Glomerular endothelial cell (primary cell): ENCODE data around the gene WNT5B. TPM values are rescaled to one million over a fixed set of nuclear protein-coding genes. Genes with fewer than 3 reads are reported as not detected.

Source experiments
- DNase-seq: peaks from one replicate; pipeline ENCODE4 v3.0.0-alpha.2; 2011; ENCODE audit warnings: low read depth, low spot score; ENCODE audit errors: extremely low read depth
- total RNA-seq: library from RNA; depleted of rRNA; stranded (reverse); fragments of >200 nt; gene quantifications from 2 replicates; pipeline ENCODE4 v1.2.3, GENCODE V29; 2015

WNT5B gene
- 9.4 and 9.6 TPM in 2 replicates for total RNA-seq

GRCh38 chr12:1628666-1629337 is at the start of gene WNT5B:
Gene WNT5B (plus strand): TSS chr12:1629231. CDS start chr12:1631355, 2,124 bp downstream.
- no peak for DNase-seq

- DNase-seq = no peak
Observed at GRCh38 chr12:1579651-1580435, 49.2 kb upstream of the WNT5B start.

GRCh38 chr12:1580526-1580925 is 48.5 kb upstream of the WNT5B start:
- DNase-seq = no peak

- no peak for DNase-seq
Observed at GRCh38 chr12:1581973-1582708, 46.9 kb upstream of the WNT5B start.

GRCh38 chr12:1582709-1583050 is 46.4 kb upstream of the WNT5B start:
- no peak for DNase-seq

GRCh38 chr12:1583421-1584078 is 45.5 kb upstream of the WNT5B start:
- DNase-seq = peak; percentile 73

- DNase-seq = no peak
Observed at GRCh38 chr12:1584326-1584725, 44.7 kb upstream of the WNT5B start.

GRCh38 chr12:1587927-1588574 is 41.0 kb upstream of the WNT5B start:
- no peak for DNase-seq

- no peak for DNase-seq
Observed at GRCh38 chr12:1588575-1588947, 40.5 kb upstream of the WNT5B start.

GRCh38 chr12:1590221-1590979 is 38.6 kb upstream of the WNT5B start:
- no peak for DNase-seq

- DNase-seq = no peak
Observed at GRCh38 chr12:1591034-1591433, 38.0 kb upstream of the WNT5B start.

GRCh38 chr12:1591543-1591942 is 37.5 kb upstream of the WNT5B start:
- DNase-seq = no peak

GRCh38 chr12:1592444-1593173 is 36.4 kb upstream of the WNT5B start:
- no peak for DNase-seq

- DNase-seq = no peak
Observed at GRCh38 chr12:1593174-1594005, 35.6 kb upstream of the WNT5B start.

GRCh38 chr12:1594006-1594260 is 35.1 kb upstream of the WNT5B start:
- no peak for DNase-seq

GRCh38 chr12:1594261-1595025 is 34.6 kb upstream of the WNT5B start, which contains the start of gene FBXL14:
Gene FBXL14 (minus strand): TSS chr12:1594581. CDS start chr12:1594066, 515 bp downstream.
- no peak for DNase-seq

- DNase-seq = no peak
Observed at GRCh38 chr12:1595026-1595561, 33.9 kb upstream of the WNT5B start.
